T-helper 1 cell treated with Interleukin-12 subunit alpha and Interleukin-12 subunit beta and Interleukin-4 antibody, amounts not matched to agents 30 ng/mL and 1 ng/mL, for 36 hours (primary cell): ENCODE results near the gene TUBG1. TPM values are rescaled to one million over a fixed set of nuclear protein-coding genes. Genes with fewer than 3 reads are reported as not detected.

Source experiments
- intact Hi-C: fragments of 100-400 bp; cut with micrococcal nuclease; formaldehyde crosslinking; loops from one replicate; pipeline ENCODE4 v1.15.1; 2024
- total RNA-seq: library from RNA; stranded (reverse); gene quantifications from 2 replicates; pipeline ENCODE4 v1.2.3, GENCODE V29; 2022

Gene TUBG1
- total RNA-seq, 1 donor from 2014 or later, result 60.5 TPM

DNA sequence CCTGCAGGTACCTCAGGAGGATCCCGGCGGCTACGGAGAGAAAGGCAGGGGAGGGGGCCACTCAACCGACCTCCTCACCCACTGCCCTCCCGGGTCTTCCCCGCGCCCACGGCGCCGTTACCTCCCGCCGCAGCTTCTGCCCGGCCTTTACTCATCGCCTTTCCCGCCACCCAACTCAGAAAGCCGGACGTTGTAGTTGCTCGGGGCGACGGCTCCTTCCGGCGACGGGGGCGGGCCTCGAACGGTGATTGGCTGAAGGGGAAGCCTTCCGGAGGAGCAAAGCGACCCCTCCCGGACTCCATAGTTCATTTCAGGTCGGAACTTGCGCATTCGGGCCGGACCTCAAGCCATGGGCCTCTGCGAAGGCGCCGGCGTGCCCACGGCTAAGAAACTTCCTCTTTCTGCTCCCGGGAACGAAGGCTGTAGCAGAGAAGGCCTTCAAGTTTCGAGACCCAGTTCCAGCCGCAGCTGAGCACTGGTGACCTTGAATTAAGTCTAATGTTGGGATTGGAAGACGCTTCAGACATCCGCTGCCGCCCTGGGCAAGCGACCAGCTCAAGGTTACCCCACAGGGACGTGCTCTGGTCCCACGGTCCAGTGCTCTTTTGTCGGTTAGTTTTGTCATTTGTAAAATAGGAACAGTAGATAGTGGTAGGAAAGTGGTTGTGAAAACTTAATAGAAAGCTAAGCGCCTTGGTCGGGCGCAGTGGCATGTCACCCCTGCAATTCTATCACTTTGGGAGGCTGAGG, 31.8 kb upstream of the TUBG1 start, which contains the start of gene PSMC3IP:
Gene PSMC3IP (minus strand): TSS at position 198 of the 750 bp plus-strand sequence. CDS start 43 bp downstream, at position 155.
- intact Hi-C loops, result loop anchor here (1.0 to 10.0 kb wide), 11 partner anchors 10 to 787 kb away; partner anchors contain the start of genes COASY, EZH1, MLX and NAGLU

DNA sequence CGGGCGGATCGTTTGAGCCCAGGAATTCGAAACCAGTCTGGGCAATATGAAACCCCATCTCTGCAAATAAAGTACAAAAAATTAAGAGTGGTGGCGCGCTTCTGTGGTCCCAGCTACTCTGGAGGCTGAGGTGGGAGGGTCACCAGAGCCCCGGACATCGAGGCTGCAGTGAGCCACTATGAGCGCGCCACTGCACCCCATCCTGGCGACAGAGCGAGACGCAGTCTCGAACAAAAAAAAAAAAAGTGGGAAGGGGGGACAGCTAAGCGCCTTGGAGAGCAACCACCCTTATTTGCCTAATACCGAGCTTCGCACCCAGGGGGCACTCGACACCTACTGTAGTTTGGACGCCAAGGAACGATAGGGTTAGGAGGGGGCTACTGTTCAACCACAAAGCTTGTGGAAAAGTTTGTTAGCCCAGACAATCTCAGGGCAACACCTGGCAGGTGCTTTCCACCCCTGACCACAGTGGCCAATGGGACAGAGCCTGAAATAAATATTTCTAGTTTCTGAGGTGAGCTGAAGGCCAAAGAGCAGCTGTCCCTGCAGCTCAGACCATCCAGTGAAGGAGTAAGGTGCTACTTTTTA, 31.1 kb upstream of the TUBG1 start:
- intact Hi-C loops, result loop anchor here (1.0 to 10.0 kb wide), 4 partner anchors 101 to 786 kb away; no protein-coding TSS in a partner anchor

DNA sequence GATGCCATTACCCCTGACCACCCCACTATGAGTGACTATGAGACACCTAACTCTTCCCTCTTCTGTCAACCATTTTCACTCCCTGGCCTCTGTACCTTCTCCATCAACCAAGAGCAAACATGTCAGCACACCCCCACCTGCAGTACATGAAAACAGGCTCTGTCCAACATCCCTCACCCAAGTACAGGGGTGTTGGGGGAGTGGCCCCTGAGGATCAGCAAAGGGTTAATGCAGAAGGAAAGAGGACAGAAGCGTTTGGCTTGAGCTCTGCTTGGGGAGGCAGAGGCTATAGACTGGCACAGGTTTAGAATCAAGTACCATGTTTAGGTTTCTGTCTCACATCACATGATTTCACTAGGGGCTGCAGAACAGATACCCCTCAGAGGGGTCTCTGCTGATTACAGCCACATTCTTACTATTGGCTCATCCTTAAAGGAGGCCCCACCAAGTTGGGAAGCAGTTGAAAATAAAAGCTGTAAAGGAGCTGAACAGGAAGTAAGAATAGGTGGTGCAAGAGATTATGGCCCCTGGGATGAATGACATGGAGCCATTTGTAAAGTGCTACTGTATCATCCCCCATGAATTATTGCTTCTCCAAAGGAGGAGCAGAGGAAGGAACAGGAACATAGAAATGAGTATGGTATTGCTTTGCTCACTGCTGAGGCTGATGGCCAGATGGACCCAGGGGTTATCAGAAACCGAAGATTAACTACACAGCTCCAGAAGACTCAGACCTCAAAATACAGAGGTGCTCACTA, 29.5 kb upstream of the TUBG1 start:
- intact Hi-C loops, result loop anchor here (10.0 kb wide), 1 partner anchor 785 kb away; no protein-coding TSS in a partner anchor

DNA sequence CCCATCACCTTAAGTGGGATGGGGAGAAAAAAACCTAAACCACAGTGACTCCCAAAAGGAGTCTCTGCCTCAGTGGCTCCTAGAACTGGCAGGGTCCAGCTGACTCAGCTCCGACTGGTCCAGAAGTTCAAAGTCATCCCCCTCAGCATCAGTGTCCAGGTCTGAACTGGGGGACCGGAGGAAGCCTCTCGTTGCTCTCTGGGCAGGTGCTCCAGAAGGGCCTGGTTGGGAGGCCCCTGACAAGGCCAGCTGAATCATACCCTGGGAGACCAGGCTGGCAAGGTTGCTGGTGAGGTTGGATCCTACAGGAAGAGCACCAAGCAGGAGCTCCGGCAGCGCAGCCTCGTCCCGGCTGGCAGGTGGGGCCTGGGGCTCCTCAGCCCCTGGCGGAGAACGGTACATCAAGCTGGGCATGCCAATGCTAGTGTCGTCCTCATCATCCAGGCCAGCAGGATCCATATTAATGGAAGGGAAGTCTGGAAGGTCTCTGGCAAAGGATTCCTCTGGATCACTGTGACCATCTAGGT, 27.7 kb upstream of the TUBG1 start:
- intact Hi-C loops, result no loop called here

DNA sequence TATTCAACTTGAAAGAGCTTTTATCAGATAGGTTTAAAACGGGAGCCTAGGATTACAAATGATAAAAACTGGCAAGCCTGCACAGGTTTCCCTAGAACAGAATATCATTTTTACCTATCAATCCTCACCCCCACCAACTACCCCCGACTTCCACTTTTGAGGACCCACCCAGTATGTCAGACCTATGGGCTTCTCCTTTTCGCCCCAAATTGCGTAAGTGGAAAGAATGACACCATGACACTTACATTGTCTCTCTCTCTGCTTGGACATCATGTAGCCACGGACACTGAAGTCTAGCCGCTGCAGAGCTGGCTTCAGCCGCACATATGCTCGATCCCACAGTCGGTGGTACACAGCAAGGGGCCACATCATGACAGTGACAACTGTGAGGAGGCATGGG, 24.6 kb upstream of the TUBG1 start:
- intact Hi-C loops, result no loop called here

DNA sequence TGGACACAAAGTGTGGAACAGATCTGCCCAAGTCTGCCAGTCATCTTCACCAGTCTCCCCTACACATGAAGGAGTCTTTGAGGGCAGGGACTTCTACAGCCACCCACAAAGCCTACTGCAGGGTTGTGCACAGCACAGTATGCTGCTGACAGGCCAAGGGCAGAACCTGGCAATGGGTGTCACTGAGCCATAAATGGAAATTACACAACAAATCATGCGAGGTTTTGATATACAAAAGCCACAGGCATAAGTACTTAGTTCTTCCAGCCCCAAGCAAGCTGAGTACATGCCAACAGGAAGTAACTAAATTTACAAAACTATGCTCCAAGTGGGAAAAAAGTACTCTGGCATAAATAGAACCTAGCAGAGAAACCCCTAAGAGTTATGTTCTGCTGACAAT, 24.1 kb upstream of the TUBG1 start:
- intact Hi-C loops, result no loop called here

DNA sequence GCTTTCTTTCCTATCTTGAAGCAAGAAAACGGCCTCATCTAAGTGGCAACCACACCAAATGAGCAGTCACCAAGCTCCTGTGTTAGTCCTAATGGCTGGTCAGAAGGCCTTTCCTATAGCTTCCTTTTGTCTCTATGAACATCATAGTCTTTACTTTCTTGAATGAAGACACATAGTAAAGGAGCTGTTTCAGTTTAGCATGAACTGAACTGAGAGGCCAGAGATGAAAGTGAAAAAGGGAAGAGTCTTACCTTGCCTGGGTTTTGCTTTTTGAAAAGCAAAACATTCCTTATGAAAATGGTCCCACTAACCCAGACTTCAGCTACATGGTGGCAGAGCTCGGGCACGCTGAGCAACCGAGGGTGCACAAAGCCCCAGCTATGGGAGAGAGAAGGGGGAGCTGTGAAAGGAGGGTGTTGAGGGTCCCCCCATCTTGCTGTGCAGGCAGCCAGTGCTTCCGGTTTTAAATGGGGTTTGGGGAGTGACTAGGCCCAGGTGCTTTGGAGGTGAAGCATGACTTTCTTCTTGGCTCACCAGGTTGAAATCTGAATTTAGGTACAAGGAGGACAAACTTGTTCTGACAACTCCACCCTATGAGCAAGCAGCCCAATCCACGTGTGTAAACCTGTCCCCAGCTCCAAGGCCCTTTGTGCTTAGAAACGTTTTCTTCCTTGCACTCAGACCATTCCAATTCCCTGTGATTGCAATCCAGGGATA, 22.8 kb upstream of the TUBG1 start:
- intact Hi-C loops, result no loop called here

DNA sequence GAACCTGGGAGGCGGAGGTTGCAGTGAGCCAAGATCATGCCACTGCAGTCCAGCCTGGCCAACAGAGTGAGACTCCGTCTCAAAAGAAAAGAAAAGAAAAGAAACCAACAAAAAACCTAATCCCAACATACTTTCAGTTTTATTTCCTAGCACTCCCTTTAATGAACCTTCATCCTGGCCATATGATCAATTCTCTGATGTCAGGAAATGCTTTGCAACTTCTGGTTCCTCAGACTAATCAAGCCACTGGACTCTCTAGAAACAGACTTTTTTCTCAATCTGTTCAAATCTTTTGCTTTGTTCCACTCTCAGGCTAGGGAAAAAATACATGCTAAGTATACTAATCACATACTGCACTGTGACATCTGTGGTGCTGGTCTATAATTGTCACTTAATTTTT, 18.6 kb upstream of the TUBG1 start:
- intact Hi-C loops, result no loop called here

DNA sequence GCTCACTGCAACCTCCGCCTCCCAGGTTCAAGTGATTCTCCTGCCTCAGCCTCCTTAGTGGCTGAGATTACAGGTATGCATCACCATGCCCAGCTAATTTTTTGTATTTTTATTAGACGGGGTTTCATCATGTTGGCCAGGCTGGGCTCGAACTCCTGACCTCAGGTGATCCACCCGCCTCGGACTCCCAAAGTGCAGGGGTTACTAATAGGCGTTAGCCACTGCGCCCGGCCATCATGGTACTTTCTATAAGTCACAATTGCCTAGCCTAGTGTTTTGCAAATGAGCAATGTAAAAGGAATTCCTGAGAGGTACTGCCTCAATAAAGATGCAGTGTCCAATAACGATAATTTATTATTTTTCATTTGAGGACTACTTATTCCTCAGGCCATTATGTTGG, 18.1 kb upstream of the TUBG1 start:
- intact Hi-C loops, result no loop called here

DNA sequence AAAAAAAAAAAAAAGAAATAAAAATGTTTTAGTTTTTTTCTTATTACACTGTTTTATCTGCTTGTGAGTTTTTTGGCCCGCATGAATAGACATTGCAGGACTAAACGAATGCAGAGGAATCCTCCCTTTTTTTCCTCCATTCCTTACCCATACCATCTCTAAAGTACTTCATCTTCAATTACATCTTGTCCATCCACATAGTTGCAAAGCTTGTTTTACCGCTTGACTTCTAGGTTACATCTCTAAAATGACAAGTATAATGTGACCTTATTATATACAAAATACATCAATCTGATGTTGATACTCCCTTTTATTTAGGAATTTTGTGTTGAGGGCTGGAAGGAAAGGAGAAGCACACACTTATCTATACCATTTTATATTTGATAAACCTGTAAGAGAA, 13.1 kb upstream of the TUBG1 start:
- intact Hi-C loops, result no loop called here

DNA sequence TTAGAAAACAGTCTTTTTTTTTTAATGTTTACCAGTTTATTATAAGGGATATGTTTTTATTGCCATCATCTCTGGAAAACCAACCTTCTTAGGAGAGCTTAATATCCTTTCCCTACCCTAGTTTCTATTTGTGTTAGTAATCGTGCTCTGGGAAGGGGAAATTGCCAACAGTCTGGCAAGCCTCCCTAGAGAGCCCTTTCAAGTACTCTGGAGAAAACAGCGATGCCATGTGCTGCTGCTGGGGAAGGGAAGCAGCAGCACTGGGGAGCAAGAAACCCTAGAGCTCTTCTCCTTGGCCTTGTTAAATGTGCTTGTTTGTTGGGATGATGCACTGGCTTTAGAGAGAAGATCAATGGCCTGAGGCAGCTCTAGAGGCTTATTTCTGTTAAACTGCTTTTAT, 10.6 kb upstream of the TUBG1 start:
- intact Hi-C loops, result no loop called here

DNA sequence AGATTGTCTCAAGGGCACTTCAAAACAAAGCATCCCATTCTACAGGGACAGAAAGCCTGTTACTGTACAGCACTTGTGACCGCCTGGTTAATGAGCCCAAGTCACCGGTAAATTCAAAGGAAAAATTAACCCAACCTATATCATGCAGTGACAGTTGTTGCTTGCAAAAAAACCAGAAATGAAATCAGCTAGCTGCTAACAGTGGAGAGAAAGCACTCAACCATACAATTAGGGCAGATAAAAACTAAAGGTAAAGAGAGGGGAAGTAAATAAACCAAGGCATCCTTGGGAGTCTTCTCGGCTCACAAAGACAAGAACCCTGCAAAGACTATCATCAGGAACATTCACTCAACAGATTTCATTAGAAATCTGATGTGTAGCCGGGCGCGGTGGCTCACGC, 6.2 kb upstream of the TUBG1 start:
- intact Hi-C loops, result no loop called here

DNA sequence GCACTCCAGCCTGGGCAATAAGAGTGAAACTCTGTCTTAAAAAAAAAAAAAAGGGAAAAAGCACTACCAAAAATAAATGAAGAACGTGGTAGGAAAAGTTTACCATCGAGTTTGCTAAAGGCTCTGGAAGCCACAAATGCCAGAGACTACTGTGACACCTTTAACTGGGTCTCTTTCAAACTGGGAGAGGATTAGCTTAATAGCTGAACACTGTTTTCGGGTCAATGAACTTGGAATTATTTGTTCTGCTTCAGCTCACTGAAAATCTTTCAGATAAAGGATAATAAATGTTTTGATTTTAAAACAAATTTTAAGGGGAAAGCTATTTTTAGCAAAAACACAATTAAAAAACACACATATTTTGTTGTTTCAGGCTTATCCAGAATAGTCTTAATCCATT, 1.7 kb upstream of the TUBG1 start:
- intact Hi-C loops, result loop anchor here (2.0 to 5.0 kb wide), 6 partner anchors 51 to 565 kb away; partner anchors contain the start of genes BECN1, NAGLU, NBR1 and RPL27

DNA sequence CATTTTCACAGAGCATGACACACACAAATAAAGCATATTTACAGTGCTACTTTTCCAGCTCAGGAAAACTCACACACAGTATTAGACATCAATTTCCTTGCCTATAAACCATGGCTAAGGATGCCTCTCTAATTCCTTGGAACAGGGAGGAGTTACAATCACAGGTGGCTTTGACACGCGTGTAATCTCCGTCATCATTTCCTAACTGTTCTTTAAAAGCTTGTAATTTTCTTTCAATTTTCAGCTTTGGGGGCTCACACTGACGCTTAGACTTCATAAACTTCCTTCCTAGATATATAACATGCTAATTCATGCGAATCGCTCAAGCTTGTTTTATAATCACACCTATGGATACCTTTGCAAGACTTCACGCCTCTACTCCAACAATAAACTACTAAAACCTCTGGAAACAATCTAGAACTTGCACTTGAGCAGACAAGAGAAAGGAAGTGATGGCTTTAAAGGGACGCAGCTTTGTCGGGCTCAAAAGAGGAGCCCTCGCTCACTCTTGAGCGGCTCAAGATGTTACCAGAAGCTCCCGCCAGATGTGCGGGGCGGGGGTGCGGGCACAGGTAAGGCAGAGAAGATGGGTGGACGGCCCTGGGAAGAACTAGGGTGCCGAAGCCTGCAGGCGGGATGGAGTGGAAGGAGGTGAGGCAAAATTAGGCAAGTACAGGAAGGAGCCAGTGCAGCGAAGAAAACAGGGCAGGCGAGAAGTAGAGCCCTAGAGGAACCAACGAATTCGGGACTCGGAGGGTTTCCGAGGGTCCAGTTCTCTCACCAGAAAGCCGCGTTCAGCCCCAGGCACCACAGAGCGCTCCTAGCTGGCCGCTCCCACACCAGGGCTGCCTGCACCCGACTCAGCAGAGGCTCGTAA, 940 bp upstream of the TUBG1 start:
- intact Hi-C loops, result loop anchor here (1.0 to 5.0 kb wide), 12 partner anchors 31 to 564 kb away; partner anchors contain the start of genes BECN1, COASY, EZH1 and MLX

DNA sequence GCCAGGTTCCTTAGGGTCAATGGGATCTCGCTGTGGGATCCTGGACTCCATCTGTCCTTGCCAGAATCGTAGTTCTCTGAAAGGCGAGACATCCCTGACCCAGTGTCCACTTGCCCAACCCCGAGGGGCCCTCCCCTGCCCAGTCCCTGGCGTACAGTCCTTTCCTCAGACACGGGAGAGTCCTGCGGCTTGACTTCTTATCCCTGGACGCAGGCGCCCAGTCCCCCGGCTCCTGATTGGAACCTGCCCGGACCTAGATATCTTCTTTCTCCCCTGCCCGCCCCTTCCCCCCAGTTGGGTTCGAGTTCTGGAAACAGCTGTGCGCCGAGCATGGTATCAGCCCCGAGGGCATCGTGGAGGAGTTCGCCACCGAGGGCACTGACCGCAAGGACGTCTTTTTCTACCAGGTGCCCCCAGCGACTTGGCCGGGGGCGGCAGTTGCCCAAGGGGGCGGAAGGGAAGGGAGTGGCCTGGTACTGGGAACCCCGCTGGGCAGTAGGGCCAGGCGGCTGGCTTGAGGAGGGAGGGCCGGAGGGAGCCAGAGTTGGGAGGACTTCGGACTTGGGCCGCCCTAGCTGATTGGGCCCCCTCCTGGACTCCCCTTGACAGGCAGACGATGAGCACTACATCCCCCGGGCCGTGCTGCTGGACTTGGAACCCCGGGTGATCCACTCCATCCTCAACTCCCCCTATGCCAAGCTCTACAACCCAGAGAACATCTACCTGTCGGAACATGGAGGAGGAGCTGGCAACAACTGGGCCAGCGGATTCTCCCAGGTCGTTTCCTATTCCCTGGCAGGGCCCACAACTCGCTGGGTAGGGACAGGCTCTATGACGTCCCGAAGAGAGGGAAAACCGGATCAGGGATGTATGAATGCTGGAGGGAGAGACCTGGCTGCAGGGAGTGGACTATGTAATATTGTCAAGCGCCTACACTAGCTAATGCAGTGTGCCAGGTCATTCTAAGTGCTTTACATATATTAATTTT, 625 bp downstream of the TUBG1 start:
- intact Hi-C loops, result loop anchor here (1.0 to 5.0 kb wide), 12 partner anchors 33 to 562 kb away; partner anchors contain the start of genes BECN1, COASY, EZH1 and MLX

DNA sequence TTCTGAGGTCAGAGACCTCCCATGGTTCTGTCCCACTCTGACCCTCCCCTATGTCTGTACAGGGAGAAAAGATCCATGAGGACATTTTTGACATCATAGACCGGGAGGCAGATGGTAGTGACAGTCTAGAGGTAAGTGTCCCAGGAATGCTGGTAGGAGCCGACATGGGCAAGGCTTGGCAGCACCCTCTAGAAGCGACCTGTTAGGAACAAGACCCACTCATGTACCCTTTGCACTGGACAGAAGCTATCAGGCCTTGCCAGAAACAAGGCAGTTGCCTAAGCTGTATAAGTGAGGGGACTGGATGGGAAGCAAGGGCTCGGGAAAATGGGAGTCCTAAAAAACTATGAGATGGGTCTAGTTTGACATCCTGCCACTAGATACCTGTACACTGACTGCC, 2.5 kb downstream of the TUBG1 start:
- intact Hi-C loops, result no loop called here

DNA sequence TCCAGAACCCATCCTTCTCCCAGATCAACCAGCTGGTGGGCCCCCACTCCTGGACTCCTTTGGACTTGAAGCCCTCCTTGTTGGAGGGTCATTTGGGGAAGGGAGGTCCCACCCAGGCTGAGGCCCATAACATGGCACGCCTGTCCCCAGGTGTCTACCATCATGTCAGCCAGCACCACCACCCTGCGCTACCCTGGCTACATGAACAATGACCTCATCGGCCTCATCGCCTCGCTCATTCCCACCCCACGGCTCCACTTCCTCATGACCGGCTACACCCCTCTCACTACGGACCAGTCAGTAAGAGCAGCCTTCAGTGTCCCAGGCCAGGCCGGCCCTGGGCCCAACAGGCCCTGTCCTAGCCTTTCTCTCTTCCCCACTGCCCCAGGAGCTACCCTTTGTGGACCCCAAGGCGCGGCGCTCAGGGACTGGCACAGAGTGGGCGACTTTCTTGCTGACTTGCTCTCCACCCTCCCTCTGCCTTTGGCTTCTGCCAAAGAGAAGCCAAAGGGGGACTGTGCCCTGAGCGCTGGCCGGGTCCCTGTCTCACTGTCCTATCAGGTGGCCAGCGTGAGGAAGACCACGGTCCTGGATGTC, 4.3 kb downstream of the TUBG1 start:
- intact Hi-C loops, result no loop called here

DNA sequence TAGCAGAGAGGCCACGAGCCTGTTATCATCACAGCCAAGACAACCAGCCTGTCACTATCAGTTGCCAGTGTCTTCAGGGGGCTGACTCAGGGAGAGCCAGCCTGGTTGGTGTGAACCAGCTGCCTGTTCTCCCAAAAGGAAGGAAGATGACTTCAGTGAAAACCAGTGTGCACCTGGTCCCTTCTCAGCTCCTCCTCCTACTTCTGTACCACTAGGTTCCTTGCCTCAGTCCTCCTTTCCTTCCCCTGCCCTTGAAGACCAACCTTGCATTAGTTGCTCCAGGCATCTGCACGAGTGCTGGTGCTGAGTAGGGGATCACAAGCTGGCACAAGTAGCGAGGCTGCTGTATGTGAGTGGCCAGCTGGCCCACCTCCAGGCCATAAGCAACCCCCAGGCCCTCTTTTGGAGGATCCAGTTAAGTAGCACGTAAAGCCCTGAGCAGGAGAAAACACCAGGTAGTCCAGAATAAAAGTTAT, 8.5 kb downstream of the TUBG1 start:
- intact Hi-C loops, result no loop called here
